ENCODE measurements around the gene UNC5C. TPM values are rescaled to one million over a fixed set of nuclear protein-coding genes. Genes with fewer than 3 reads are reported as not detected.

UNC5C gene
- total and polyA plus RNA-seq, 3 donors from 2014 or later = 6.8 to 22.8 (median 20.5) TPM

GRCh38 chr4:95546866-95547714 lies 1.7 kb downstream of the UNC5C start:
- peak overlapping the region; percentile 78 to 85 for H3K4me3 ChIP-seq
- 7 to 9% methylated on average over 20 to 22 of the region's 22 CpGs for WGBS, 2 donors
- intact Hi-C loops (cut with DNase I; ENCODE audit: low total_unique reads) = no loop called here
- H3K27ac ChIP-seq = peak overlapping the region; percentile 92 to 95
- no peaks in the 10 kb centered on the region for H3K27me3 ChIP-seq
- H3K9me3 ChIP-seq = no peaks in the 10 kb centered on the region
- peak; percentile 53 for DNase-seq
- peaks cover 17% of the 10 kb centered on the region for H3K4me1 ChIP-seq
- TF ChIP-seq POLR2A (IDR thresholded peaks at IDR 0.05) (no peak), CTCF (IDR thresholded peaks at IDR 0.05) (no peak)
- H3K36me3 ChIP-seq (ENCODE audit: low read depth, missing control alignments) = no peaks in the 10 kb centered on the region

- DNase-seq = no peak
- no peaks in the 10 kb centered on the region for H3K27me3 ChIP-seq
- no peak for TF ChIP-seq POLR2A (IDR thresholded peaks at IDR 0.05)
- no peak for TF ChIP-seq CTCF (IDR thresholded peaks at IDR 0.05)
- intact Hi-C loops (cut with DNase I; ENCODE audit: low total_unique reads) = no loop called here
- H3K4me3 ChIP-seq = peak overlapping the region; percentile 78 to 85
- no peaks in the 10 kb centered on the region for H3K9me3 ChIP-seq
- peak overlapping the region; percentile 92 to 95 for H3K27ac ChIP-seq
- 6 to 13% methylated on average over 3 of the region's 3 CpGs for WGBS, 2 donors
- no peaks in the 10 kb centered on the region for H3K36me3 ChIP-seq (ENCODE audit: low read depth, missing control alignments)
- peaks cover 17% of the 10 kb centered on the region for H3K4me1 ChIP-seq
These were observed 2.6 kb downstream of the UNC5C start for GRCh38 chr4:95546221-95546620.

GRCh38 chr4:95545546-95545945 lies 3.2 kb downstream of the UNC5C start:
- 54 to 69% methylated on average over 6 of the region's 6 CpGs for WGBS, 2 donors
- TF ChIP-seq POLR2A (IDR thresholded peaks at IDR 0.05) (no peak), CTCF (IDR thresholded peaks at IDR 0.05) (no peak)
- H3K4me1 ChIP-seq = peaks cover 17% of the 10 kb centered on the region
- H3K27ac ChIP-seq = peak overlapping the region; percentile 92 to 95
- intact Hi-C loops (cut with DNase I; ENCODE audit: low total_unique reads) = no loop called here
- H3K9me3 ChIP-seq = no peaks in the 10 kb centered on the region
- no peak overlapping the region for H3K4me3 ChIP-seq
- DNase-seq = no peak
- no peaks in the 10 kb centered on the region for H3K27me3 ChIP-seq
- H3K36me3 ChIP-seq (ENCODE audit: low read depth, missing control alignments) = no peaks in the 10 kb centered on the region

GRCh38 chr4:95544113-95545103 lies 4.4 kb downstream of the UNC5C start:
- intact Hi-C loops (cut with DNase I; ENCODE audit: low total_unique reads) = no loop called here
- H3K9me3 ChIP-seq = no peaks in the 10 kb centered on the region
- H3K27ac ChIP-seq = peak overlapping the region; percentile 8 to 92
- peaks cover 17% of the 10 kb centered on the region for H3K4me1 ChIP-seq
- peak; percentile 36 for DNase-seq
- WGBS, 2 donors = 63 to 64% methylated on average over 8 of the region's 8 CpGs
- no peaks in the 10 kb centered on the region for H3K27me3 ChIP-seq
- TF ChIP-seq CTCF (IDR thresholded peaks at IDR 0.05) (peak in 2 of 3 experiments; percentile 31 to 46), POLR2A (IDR thresholded peaks at IDR 0.05) (no peak)
- H3K4me3 ChIP-seq = no peak overlapping the region
- no peaks in the 10 kb centered on the region for H3K36me3 ChIP-seq (ENCODE audit: low read depth, missing control alignments)
